ENCODE data around the gene CST7. TPM values are rescaled to one million over a fixed set of nuclear protein-coding genes. Genes with fewer than 3 reads are reported as not detected.

Gene CST7
- total RNA-seq, 1 experiment from 2014 or later = not detected

GRCh38 chr20:24953209-24953575, 4.1 kb downstream of the CST7 start:
- peaks cover 5% of the 10 kb centered on the region for H3K9me3 Mint-ChIP-seq
- CTCF ChIA-PET = interaction anchor here (1.0 to 3.2 kb wide), 4 partner anchors 22 to 294 kb away, joined by 3 to 11 read pairs (median 5); no protein-coding TSS in a partner anchor
- H3K36me3 Mint-ChIP-seq = no peaks in the 10 kb centered on the region
- H3K27ac Mint-ChIP-seq = no peak overlapping the region
- no peak overlapping the region for H3K4me3 Mint-ChIP-seq
- ATAC-seq (no peak), DNase-seq (ENCODE audit: low spot score) (no peak)
- POLR2A ChIA-PET = no interaction called here
- peaks cover 14% of the 10 kb centered on the region for H3K4me1 Mint-ChIP-seq
- H3K27me3 Mint-ChIP-seq (ENCODE audit: low read depth) = no peaks in the 10 kb centered on the region
- TF ChIP-seq MYBL2 (CRISPR knock-in tag; IDR thresholded peaks at IDR 0.05) (no peak), HMGXB4 (CRISPR knock-in tag; IDR thresholded peaks at IDR 0.05) (no peak), ZNF396 (CRISPR knock-in tag; IDR thresholded peaks at IDR 0.05; ENCODE audit: borderline replicate concordance) (no peak), ATF1 (CRISPR knock-in tag; IDR thresholded peaks at IDR 0.05) (no peak), MLX (CRISPR knock-in tag; IDR thresholded peaks at IDR 0.05) (no peak), ETV6 (CRISPR knock-in tag; IDR thresholded peaks at IDR 0.05) (no peak), JUN (CRISPR knock-in tag; IDR thresholded peaks at IDR 0.05) (no peak)

GRCh38 chr20:24953621-24954133, 4.6 kb downstream of the CST7 start:
- Mint-ChIP-seq H3K27me3 (ENCODE audit: low read depth) (no peaks in the 10 kb centered on the region), H3K36me3 (no peaks in the 10 kb centered on the region), H3K4me3 (no peak overlapping the region), H3K9me3 (peaks cover under 1% of the 10 kb centered on the region; the same call in 1 of the 2 replicates), H3K4me1 (peaks cover 14% of the 10 kb centered on the region), H3K27ac (0 out of 2 replicates have a peak overlapping the region, but pooled peaks have one; percentile 24)
- TF ChIP-seq USF2 (CRISPR knock-in tag; IDR thresholded peaks at IDR 0.05) (no peak), TEAD1 (CRISPR knock-in tag; IDR thresholded peaks at IDR 0.05) (no peak), HMGA2 (CRISPR knock-in tag; IDR thresholded peaks at IDR 0.05) (no peak), CBFB (CRISPR knock-in tag; IDR thresholded peaks at IDR 0.05; ENCODE audit: low read depth) (no peak), MXD4 (CRISPR knock-in tag; IDR thresholded peaks at IDR 0.05; ENCODE audit: borderline replicate concordance) (no peak)
- ChIA-PET POLR2A (interaction anchor here (0.5 kb wide), 1 partner anchor 702 kb away, joined by 3 read pairs; no protein-coding TSS in a partner anchor), CTCF (interaction anchor here (2.0 to 3.2 kb wide), 2 partner anchors 23 to 36 kb away, joined by 6 to 11 read pairs; no protein-coding TSS in a partner anchor)
- no peak for ATAC-seq
- no peak for DNase-seq (ENCODE audit: low spot score)

- H3K4me3 Mint-ChIP-seq = no peak overlapping the region
- CTCF ChIA-PET = interaction anchor here (1.1 to 3.2 kb wide), 3 partner anchors 23 to 36 kb away, joined by 3 to 11 read pairs (median 6); no protein-coding TSS in a partner anchor
- POLR2A ChIA-PET = interaction anchor here (0.5 to 1.1 kb wide), 2 partner anchors 13 to 701 kb away, joined by 3 read pairs; no protein-coding TSS in a partner anchor
- DNase-seq (ENCODE audit: low spot score) (no peak), ATAC-seq (no peak)
- H3K36me3 Mint-ChIP-seq = no peaks in the 10 kb centered on the region
- H3K27me3 Mint-ChIP-seq (ENCODE audit: low read depth) = no peaks in the 10 kb centered on the region
- no peaks in the 10 kb centered on the region for H3K9me3 Mint-ChIP-seq
- peaks cover 14% of the 10 kb centered on the region for H3K4me1 Mint-ChIP-seq
- 0 out of 2 replicates have a peak overlapping the region, but pooled peaks have one; percentile 24 for H3K27ac Mint-ChIP-seq
- TF ChIP-seq ATF1 (CRISPR knock-in tag; IDR thresholded peaks at IDR 0.05) (no peak), ATF3 (CRISPR knock-in tag; conservative IDR thresholded peaks at IDR 0.05) (no peak), ZNF416 (CRISPR knock-in tag; IDR thresholded peaks at IDR 0.05) (no peak), HMGXB4 (CRISPR knock-in tag; IDR thresholded peaks at IDR 0.05) (no peak), RORB (CRISPR knock-in tag; IDR thresholded peaks at IDR 0.05) (no peak), OVOL2 (CRISPR knock-in tag; IDR thresholded peaks at IDR 0.05; ENCODE audit: borderline replicate concordance) (no peak), STAT6 (CRISPR knock-in tag; conservative IDR thresholded peaks at IDR 0.05; ENCODE audit: low read depth) (no peak), ZNF317 (CRISPR knock-in tag; IDR thresholded peaks at IDR 0.05; ENCODE audit: borderline replicate concordance, low read depth) (no peak), TCF7 (CRISPR knock-in tag; IDR thresholded peaks at IDR 0.05; ENCODE audit: low read depth) (no peak), ZSCAN18 (CRISPR knock-in tag; IDR thresholded peaks at IDR 0.05) (no peak), ZNF121 (CRISPR knock-in tag; IDR thresholded peaks at IDR 0.05) (no peak)
These were observed 5.1 kb downstream of the CST7 start for GRCh38 chr20:24954151-24954550.
